ENCODE results near the gene NECTIN2.

The NECTIN2 gene

DNA sequence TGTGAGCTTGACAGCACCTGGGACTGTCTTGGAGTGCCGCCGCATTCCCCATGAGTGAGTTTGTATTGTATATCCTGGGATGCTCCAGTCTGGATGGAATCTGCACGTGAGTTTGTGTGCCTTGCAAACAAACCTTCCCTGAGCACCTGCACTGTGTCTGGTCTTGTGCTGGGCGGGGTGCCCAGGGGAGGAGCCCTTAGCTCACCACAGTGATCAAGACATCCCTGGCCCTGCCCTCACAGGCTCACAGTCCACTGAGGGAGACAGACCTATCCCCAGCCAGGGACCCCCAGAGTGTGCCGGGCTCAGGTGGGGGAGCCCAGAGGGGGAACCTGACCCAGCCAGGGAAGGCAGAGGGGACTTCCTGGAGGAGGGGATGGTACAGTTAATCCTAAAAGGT, 38.9 kb upstream of the NECTIN2 start:
- Histone ChIP-seq H2AFZ (ENCODE audit: low read length) (no peak overlapping the region), H3K4me1 (ENCODE audit: low read length) (0 out of 2 replicates have a peak, but pooled peaks cover 6% of the 10 kb centered on the region), H3K36me3 (replicated peaks; ENCODE audit: insufficient read depth, low read length) (no peaks in the 10 kb centered on the region), H3K9me2 (replicated peaks; ENCODE audit: insufficient read depth, low read length) (no peaks in the 10 kb centered on the region), H3K27ac (ENCODE audit: low read length) (no peak overlapping the region), H3F3A (ENCODE audit: insufficient read depth, low read length) (no peaks in the 10 kb centered on the region), H3K4me2 (ENCODE audit: low read depth, low read length) (no peak overlapping the region), H3K79me2 (ENCODE audit: low read length) (no peaks in the 10 kb centered on the region), H3K9ac (ENCODE audit: low read length) (no peak overlapping the region), H4K20me1 (ENCODE audit: insufficient read depth, low read length) (no peaks in the 10 kb centered on the region), H3K9me3 (replicated peaks; ENCODE audit: insufficient read depth, low read length) (no peaks in the 10 kb centered on the region), H3K27me3 (replicated peaks; ENCODE audit: insufficient read depth, low read length) (peaks cover 83% of the 10 kb centered on the region), H3K4me3 (ENCODE audit: low read length) (no peak overlapping the region)
- no peak for DNase-seq
- no peak for TF ChIP-seq EZH2 (optimal IDR thresholded peaks at IDR 0.05; ENCODE audit: low read depth, low read length)
- TF ChIP-seq EZH2phosphoT487 (IDR thresholded peaks at IDR 0.05; ENCODE audit: low read length), result no peak
- TF ChIP-seq, protein P1, sequence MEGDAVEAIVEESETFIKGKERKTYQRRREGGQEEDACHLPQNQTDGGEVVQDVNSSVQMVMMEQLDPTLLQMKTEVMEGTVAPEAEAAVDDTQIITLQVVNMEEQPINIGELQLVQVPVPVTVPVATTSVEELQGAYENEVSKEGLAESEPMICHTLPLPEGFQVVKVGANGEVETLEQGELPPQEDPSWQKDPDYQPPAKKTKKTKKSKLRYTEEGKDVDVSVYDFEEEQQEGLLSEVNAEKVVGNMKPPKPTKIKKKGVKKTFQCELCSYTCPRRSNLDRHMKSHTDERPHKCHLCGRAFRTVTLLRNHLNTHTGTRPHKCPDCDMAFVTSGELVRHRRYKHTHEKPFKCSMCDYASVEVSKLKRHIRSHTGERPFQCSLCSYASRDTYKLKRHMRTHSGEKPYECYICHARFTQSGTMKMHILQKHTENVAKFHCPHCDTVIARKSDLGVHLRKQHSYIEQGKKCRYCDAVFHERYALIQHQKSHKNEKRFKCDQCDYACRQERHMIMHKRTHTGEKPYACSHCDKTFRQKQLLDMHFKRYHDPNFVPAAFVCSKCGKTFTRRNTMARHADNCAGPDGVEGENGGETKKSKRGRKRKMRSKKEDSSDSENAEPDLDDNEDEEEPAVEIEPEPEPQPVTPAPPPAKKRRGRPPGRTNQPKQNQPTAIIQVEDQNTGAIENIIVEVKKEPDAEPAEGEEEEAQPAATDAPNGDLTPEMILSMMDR (IDR thresholded peaks at IDR 0.05; ENCODE audit: low read length), result no peak

DNA sequence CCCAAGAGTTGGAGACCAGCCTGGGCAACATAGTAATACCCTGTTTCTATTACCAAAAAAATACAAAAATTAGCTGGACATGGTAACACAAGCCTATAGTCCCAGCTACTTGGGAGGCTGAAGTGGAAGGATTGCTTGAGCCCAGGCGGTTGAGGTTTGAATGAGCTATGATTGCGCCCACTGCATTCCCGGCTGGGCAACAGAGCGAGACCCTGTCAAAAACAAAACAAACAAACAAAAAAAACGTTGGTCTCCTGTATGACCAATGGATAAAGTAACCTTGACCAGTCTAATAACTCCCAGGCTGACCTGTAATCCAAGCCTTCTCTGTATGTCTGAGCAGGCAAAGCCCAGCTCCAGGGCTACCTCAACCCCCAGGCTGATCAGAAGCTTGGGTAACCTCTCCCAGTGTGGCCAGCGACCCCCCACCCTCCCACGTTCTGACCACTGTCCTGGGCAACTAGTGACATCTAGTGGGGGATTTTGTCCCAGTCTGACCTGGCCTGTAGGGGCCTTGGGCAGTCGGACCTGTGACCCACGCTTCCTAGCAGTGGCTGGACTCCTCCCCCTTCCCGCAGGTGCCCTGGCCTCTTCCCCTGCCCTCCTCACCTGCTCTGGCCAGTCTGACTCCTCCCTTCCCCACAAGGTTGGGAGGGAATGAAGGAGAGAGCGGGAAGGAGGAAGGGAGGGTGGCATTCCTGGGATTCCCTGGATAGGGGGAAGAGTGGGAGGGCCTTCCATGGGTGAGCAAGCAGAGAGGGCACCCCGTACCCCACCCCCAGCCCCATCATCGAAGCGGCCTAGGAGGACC, 38.2 kb upstream of the NECTIN2 start:
- Histone ChIP-seq H3K27me3 (replicated peaks; ENCODE audit: insufficient read depth, low read length) (peaks cover 79% of the 10 kb centered on the region), H2AFZ (ENCODE audit: low read length) (no peak overlapping the region), H3K9ac (ENCODE audit: low read length) (no peak overlapping the region)

DNA sequence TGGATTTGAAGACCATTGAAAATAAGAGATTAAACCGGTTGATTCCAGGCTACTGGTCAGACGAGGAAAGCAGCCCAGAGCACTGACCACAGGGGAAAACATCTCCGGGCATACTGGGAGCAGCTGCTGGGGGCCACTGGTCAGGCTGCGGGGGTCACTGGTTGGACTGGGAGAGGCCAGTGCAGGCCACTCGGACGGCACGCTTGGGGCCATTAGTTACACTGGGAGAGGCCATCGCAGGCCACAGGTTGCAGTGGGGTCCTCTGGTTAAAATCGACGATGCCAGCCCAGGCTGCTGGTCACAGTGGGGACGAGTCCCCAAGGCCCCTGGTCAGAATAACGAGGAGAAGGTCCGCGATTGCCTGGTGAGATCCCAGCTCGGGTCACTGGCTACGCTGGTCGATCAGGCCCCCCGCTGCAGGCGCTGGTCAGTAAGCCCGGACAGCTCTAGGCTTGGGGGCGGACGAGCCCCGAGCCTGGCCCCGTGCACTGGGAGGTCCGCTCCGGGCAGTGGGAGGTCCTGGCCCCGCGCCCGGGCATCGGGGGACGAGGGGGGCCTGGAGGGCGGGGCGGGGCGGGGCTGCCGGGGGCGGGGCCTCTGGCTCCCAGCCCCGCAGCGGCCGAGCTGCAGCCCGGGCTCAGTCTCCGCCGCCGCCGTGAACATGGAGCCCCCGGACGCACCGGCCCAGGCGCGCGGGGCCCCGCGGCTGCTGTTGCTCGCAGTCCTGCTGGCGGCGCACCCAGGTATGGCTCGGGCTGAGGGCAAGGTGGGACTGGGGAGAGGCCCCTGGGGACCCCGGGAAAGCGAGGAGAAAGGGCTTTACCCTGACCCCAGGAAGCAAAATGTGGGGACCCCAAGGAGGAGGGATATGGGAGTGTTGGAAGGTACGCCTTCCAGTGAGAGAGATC, 37.4 kb upstream of the NECTIN2 start, which contains the start of gene BCAM:
TSS of gene BCAM (plus strand) at position 641 of the 909 bp plus-strand sequence. CDS start at position 663, 22 bp downstream.
- Histone ChIP-seq H3F3A (ENCODE audit: insufficient read depth, low read length) (no peaks in the 10 kb centered on the region), H3K4me3 (ENCODE audit: low read length) (no peak within 1 kb of the TSS), H3K9me3 (replicated peaks; ENCODE audit: insufficient read depth, low read length) (no peaks in the 10 kb centered on the region), H3K27me3 (replicated peaks; ENCODE audit: insufficient read depth, low read length) (peaks cover 77% of the 10 kb centered on the region), H3K36me3 (replicated peaks; ENCODE audit: insufficient read depth, low read length) (no peaks in the 10 kb centered on the region), H3K27ac (ENCODE audit: low read length) (no peak within 1 kb of the TSS), H3K9ac (ENCODE audit: low read length) (no peak within 1 kb of the TSS), H3K4me1 (ENCODE audit: low read length) (no peaks in the 10 kb centered on the region), H3K4me2 (ENCODE audit: low read depth, low read length) (no peak within 1 kb of the TSS), H3K79me2 (ENCODE audit: low read length) (no peaks in the 10 kb centered on the region), H4K20me1 (ENCODE audit: insufficient read depth, low read length) (no peaks in the 10 kb centered on the region), H3K9me2 (replicated peaks; ENCODE audit: insufficient read depth, low read length) (no peaks in the 10 kb centered on the region), H2AFZ (ENCODE audit: low read length) (no peak within 1 kb of the TSS)
- no peak for DNase-seq
- no peak for TF ChIP-seq EZH2phosphoT487 (IDR thresholded peaks at IDR 0.05; ENCODE audit: low read length)
- TF ChIP-seq, protein P1 (IDR thresholded peaks at IDR 0.05; ENCODE audit: low read length), result no peak
- TF ChIP-seq EZH2 (optimal IDR thresholded peaks at IDR 0.05; ENCODE audit: low read depth, low read length), result no peak

More for the DNA sequence above, 38.2 kb upstream of the NECTIN2 start:
- no peaks in the 10 kb centered on the region for H4K20me1 ChIP-seq (ENCODE audit: insufficient read depth, low read length)
- no peak overlapping the region for H3K4me2 ChIP-seq (ENCODE audit: low read depth, low read length)
- no peaks in the 10 kb centered on the region for H3K9me2 ChIP-seq (replicated peaks; ENCODE audit: insufficient read depth, low read length)
- H3K9me3 ChIP-seq (replicated peaks; ENCODE audit: insufficient read depth, low read length), result no peaks in the 10 kb centered on the region
- H3K4me3 ChIP-seq (ENCODE audit: low read length), result no peak overlapping the region
- H3K36me3 ChIP-seq (replicated peaks; ENCODE audit: insufficient read depth, low read length), result no peaks in the 10 kb centered on the region
- no peaks in the 10 kb centered on the region for H3K79me2 ChIP-seq (ENCODE audit: low read length)
- no peak overlapping the region for H3K27ac ChIP-seq (ENCODE audit: low read length)
- H3F3A ChIP-seq (ENCODE audit: insufficient read depth, low read length), result no peaks in the 10 kb centered on the region
- H3K4me1 ChIP-seq (ENCODE audit: low read length), result 0 out of 2 replicates have a peak, but pooled peaks cover 2% of the 10 kb centered on the region
- DNase-seq, result no peak
- no peak for TF ChIP-seq EZH2 (optimal IDR thresholded peaks at IDR 0.05; ENCODE audit: low read depth, low read length)
- TF ChIP-seq, protein P1 (IDR thresholded peaks at IDR 0.05; ENCODE audit: low read length), result peak; percentile 41
